ENCODE measurements around the gene ZCCHC14. TPM values are rescaled to one million over a fixed set of nuclear protein-coding genes. Genes with fewer than 3 reads are reported as not detected.

ZCCHC14 gene
- total and polyA plus RNA-seq, 2 of the 13 experiments (the other 11 are each of a cell fraction or from before 2014, with no cell fraction given): 12.4 to 12.5 TPM

DNA sequence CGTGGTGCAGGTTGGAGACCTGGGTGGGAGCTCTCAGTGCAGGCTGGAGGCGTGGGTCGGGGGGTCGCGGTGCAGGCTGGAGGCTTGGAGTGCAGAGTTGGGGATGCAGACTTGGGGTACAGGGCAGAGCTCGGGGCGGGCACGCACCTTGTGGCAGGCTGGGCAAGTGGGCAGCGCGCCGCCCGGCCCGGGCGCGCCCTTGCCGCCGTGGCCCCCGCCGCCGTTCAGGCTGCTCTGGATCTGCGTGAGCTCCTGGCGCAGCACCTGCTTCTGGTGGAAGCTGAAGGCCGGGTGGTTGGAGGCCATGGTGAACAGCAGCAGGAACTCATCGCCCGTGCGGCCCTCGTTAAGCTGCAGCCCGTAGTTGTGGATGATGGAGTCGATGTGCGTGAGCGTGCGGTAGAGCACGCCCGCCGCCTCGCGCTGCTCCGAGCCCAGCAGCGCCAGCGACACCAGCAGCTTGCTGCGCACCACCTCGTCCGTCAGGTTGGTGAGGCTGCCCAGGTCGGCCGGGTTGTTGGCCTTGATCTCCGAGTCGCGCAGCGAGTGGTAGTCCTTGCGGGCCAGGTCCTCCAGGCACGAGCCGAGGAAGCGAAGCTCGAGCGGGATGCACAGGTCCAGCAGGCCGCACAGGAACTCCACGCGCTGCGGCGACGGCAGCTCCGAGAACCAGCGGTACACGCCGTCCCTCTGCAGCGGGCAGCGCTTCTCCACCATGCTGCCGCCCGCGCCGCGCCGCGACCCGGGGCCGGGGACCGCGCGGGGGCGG is 1.1 kb downstream of the ZCCHC14 start (continued):
- TF ChIP-seq ATF7 (IDR thresholded peaks at IDR 0.05) (no peak), ATF7 (CRISPR knock-in tag; IDR thresholded peaks at IDR 0.05) (no peak), MTF2 (CRISPR knock-in tag; IDR thresholded peaks at IDR 0.05; ENCODE audit: borderline replicate concordance) (peak; percentile 66; the same call in 1 of the 2 replicates), MEIS2 (CRISPR knock-in tag; IDR thresholded peaks at IDR 0.05) (0 out of 2 replicates have a peak, but pooled peaks have one; percentile 17), TBP (CRISPR knock-in tag; IDR thresholded peaks at IDR 0.05) (no peak), IKZF1 (IDR thresholded peaks at IDR 0.05) (no peak), ZNF121 (CRISPR knock-in tag; IDR thresholded peaks at IDR 0.05) (no peak), ZSCAN25 (CRISPR knock-in tag; IDR thresholded peaks at IDR 0.05) (no peak), ZNF629 (CRISPR knock-in tag; conservative IDR thresholded peaks at IDR 0.05) (no peak), GTF2F1 (IDR thresholded peaks at IDR 0.05; ENCODE audit: low read length) (no peak), BHLHE40 (IDR thresholded peaks at IDR 0.05; ENCODE audit: low read length) (no peak), ETV5 (CRISPR knock-in tag; IDR thresholded peaks at IDR 0.05; ENCODE audit: borderline replicate concordance) (0 out of 2 replicates have a peak, but pooled peaks have one; percentile 13)
- TF ChIP-seq, protein P1, sequence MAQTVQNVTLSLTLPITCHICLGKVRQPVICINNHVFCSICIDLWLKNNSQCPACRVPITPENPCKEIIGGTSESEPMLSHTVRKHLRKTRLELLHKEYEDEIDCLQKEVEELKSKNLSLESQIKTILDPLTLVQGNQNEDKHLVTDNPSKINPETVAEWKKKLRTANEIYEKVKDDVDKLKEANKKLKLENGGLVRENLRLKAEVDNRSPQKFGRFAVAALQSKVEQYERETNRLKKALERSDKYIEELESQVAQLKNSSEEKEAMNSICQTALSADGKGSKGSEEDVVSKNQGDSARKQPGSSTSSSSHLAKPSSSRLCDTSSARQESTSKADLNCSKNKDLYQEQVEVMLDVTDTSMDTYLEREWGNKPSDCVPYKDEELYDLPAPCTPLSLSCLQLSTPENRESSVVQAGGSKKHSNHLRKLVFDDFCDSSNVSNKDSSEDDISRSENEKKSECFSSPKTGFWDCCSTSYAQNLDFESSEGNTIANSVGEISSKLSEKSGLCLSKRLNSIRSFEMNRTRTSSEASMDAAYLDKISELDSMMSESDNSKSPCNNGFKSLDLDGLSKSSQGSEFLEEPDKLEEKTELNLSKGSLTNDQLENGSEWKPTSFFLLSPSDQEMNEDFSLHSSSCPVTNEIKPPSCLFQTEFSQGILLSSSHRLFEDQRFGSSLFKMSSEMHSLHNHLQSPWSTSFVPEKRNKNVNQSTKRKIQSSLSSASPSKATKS (CRISPR knock-in tag; IDR thresholded peaks at IDR 0.05): no peak
- TF ChIP-seq, protein P2, sequence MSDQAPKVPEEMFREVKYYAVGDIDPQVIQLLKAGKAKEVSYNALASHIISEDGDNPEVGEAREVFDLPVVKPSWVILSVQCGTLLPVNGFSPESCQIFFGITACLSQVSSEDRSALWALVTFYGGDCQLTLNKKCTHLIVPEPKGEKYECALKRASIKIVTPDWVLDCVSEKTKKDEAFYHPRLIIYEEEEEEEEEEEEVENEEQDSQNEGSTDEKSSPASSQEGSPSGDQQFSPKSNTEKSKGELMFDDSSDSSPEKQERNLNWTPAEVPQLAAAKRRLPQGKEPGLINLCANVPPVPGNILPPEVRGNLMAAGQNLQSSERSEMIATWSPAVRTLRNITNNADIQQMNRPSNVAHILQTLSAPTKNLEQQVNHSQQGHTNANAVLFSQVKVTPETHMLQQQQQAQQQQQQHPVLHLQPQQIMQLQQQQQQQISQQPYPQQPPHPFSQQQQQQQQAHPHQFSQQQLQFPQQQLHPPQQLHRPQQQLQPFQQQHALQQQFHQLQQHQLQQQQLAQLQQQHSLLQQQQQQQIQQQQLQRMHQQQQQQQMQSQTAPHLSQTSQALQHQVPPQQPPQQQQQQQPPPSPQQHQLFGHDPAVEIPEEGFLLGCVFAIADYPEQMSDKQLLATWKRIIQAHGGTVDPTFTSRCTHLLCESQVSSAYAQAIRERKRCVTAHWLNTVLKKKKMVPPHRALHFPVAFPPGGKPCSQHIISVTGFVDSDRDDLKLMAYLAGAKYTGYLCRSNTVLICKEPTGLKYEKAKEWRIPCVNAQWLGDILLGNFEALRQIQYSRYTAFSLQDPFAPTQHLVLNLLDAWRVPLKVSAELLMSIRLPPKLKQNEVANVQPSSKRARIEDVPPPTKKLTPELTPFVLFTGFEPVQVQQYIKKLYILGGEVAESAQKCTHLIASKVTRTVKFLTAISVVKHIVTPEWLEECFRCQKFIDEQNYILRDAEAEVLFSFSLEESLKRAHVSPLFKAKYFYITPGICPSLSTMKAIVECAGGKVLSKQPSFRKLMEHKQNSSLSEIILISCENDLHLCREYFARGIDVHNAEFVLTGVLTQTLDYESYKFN (CRISPR knock-in tag; conservative IDR thresholded peaks at IDR 0.05): no peak
- TF ChIP-seq, protein P3, sequence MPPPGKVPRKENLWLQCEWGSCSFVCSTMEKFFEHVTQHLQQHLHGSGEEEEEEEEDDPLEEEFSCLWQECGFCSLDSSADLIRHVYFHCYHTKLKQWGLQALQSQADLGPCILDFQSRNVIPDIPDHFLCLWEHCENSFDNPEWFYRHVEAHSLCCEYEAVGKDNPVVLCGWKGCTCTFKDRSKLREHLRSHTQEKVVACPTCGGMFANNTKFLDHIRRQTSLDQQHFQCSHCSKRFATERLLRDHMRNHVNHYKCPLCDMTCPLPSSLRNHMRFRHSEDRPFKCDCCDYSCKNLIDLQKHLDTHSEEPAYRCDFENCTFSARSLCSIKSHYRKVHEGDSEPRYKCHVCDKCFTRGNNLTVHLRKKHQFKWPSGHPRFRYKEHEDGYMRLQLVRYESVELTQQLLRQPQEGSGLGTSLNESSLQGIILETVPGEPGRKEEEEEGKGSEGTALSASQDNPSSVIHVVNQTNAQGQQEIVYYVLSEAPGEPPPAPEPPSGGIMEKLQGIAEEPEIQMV (CRISPR knock-in tag; IDR thresholded peaks at IDR 0.05; ENCODE audit: low read depth): no peak
- TF ChIP-seq, protein P4, sequence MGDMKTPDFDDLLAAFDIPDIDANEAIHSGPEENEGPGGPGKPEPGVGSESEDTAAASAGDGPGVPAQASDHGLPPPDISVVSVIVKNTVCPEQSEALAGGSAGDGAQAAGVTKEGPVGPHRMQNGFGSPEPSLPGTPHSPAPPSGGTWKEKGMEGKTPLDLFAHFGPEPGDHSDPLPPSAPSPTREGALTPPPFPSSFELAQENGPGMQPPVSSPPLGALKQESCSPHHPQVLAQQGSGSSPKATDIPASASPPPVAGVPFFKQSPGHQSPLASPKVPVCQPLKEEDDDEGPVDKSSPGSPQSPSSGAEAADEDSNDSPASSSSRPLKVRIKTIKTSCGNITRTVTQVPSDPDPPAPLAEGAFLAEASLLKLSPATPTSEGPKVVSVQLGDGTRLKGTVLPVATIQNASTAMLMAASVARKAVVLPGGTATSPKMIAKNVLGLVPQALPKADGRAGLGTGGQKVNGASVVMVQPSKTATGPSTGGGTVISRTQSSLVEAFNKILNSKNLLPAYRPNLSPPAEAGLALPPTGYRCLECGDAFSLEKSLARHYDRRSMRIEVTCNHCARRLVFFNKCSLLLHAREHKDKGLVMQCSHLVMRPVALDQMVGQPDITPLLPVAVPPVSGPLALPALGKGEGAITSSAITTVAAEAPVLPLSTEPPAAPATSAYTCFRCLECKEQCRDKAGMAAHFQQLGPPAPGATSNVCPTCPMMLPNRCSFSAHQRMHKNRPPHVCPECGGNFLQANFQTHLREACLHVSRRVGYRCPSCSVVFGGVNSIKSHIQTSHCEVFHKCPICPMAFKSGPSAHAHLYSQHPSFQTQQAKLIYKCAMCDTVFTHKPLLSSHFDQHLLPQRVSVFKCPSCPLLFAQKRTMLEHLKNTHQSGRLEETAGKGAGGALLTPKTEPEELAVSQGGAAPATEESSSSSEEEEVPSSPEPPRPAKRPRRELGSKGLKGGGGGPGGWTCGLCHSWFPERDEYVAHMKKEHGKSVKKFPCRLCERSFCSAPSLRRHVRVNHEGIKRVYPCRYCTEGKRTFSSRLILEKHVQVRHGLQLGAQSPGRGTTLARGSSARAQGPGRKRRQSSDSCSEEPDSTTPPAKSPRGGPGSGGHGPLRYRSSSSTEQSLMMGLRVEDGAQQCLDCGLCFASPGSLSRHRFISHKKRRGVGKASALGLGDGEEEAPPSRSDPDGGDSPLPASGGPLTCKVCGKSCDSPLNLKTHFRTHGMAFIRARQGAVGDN (CRISPR knock-in tag; IDR thresholded peaks at IDR 0.05): peak; percentile 71
- TF ChIP-seq, protein P5, sequence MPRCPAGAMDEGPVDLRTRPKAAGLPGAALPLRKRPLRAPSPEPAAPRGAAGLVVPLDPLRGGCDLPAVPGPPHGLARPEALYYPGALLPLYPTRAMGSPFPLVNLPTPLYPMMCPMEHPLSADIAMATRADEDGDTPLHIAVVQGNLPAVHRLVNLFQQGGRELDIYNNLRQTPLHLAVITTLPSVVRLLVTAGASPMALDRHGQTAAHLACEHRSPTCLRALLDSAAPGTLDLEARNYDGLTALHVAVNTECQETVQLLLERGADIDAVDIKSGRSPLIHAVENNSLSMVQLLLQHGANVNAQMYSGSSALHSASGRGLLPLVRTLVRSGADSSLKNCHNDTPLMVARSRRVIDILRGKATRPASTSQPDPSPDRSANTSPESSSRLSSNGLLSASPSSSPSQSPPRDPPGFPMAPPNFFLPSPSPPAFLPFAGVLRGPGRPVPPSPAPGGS (CRISPR knock-in tag; IDR thresholded peaks at IDR 0.05): 0 out of 2 replicates have a peak, but pooled peaks have one; percentile 31

Measured in HepG2 (cell line).